ENCODE data around the gene FHIP1A.
A peak's percentile ranks its signal among the peaks of the same experiment; 100 is the strongest.
"Not testable (repeated sequence)": the region's sequence is repeated elsewhere in the genome, so short reads cannot be mapped to it uniquely, and the experiment has no call there.

Gene FHIP1A

GRCh38 chr4:151408630-151409469 lies at the start of gene FHIP1A:
FHIP1A (plus strand) TSS chr4:151409176; CDS start chr4:151566260, 157,084 bp downstream.
- DNase-seq: peak; percentile 79

DNA sequence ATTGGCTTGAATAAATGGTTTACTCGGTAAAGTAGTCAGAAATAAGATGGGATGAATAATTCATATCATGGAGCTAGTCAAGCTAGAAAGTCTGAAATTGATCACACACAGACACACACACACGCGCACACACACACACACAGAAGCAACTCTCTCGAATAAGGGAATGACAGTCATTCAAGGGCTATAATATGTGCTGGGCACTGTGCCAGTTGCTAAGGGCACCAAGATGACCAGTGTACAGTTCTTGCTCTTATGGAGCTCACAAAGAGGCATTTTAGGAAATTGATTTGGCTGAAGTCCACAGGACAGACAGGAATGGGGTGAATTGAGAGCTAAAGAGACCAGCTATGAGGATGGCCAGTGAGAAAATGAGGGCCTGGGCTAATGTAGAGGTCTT lies 49.4 kb upstream of the FHIP1A start:
- peak; percentile 9 for DNase-seq

DNA sequence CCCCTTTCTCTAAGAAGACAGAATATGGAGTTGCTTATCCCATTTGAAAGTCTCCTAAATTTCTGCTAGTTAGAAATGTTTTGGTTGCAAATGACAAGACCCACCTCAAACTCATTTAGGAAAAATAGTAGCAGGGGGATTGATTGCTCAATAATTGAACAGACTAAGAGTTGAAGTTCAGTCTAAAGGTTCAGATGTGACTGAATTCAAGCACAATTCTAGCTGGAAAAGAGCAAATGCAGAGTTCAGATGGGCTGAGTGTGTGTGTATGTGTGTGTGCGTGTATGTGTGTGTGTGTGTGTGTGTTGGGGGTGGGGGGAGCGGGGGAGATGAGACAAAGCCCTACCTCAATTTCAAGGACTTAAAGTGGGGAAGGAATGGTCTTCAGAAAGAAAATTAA lies 47.9 kb upstream of the FHIP1A start:
- DNase-seq: no peak

DNA sequence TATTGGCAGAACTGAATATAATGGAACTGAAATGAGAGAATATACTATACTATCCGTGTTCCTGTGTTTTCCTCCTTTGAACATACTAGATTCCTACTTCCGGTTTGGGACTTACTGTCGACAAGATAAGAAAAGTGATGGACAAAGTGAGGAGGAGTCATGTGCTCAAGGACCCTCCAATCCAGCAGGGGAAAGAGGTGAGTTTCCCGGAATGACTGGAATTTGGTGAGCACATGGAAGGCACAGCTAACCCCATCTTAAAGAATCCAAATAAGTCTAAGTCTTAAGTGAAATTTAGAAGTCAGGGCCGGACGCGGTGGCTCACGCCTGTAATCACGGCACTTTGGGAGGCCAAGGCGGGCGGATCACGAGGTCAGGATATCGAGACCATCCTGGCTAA lies 47.0 kb upstream of the FHIP1A start:
- DNase-seq: no peak

DNA sequence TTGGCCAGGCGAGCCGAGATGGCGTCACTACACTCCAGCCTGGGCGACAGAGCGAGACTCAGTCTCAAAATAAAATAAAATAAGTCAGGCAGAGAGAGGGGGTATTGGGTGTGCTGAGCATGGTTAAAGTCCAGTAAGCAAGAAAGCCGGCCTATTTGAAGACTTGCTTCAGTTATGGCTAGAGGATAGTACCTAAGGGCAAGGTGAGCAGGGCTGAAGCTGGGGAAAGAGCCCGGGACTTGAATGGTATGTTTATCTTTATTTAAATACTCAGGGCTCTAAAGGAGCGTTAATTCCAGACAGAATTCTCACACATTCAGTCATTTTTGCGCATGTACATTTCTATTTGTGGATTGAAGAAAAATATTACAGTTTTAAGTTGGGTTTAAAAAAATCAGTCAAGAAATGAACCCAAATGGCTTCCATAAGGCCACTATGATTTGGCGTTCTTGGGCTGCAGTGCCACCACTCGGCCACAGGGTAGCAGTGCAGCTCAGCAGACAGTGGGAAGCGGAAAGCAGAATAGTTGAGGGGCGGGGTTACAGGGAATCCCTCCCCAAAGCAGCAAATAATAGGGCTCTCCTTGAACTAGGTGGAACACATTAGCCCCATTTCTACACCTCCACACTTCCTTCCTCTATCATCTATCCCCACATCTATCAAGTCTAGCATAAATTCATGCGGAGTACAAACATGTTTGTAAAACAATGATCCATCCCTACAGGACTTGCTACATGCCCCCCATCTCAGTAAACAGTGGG lies 46.4 kb upstream of the FHIP1A start:
- DNase-seq: peak; percentile 74

DNA sequence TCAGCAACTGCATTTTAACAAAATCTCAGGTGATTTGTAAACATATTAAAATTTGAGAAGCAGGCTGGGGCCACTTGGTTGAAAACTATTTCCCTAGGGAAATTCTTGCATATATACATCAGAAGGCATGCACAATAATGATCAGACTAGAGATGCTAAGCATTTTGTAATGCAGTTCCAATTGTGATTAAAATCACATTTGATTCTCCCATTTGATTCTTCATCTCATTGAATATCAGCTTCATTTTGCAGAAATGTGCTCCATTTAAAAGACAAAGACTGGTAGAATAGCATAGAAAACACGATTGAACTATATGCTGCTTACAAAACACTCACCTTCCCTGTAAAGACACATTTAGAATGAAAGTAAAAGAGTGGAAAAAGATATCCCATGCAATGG lies 32.4 kb upstream of the FHIP1A start:
- DNase-seq: no peak

DNA sequence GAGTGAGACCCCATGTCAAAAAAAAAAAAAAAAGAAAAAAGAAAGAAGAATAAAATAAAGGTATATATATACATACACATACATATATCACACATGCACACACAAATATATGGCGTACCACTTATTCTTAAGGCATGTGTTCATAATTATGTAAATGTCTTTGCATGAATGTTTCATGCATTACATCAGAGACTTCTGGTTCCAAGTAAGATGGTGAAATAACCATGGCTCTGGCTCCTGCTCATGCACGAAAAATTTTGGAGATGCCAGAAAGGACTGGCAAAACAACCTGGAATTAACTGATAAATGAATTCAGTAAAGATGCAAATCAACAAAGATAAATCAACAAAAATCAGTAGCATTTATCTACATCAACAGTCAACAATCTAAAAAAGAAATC lies 19.7 kb upstream of the FHIP1A start:
- DNase-seq: no peak

DNA sequence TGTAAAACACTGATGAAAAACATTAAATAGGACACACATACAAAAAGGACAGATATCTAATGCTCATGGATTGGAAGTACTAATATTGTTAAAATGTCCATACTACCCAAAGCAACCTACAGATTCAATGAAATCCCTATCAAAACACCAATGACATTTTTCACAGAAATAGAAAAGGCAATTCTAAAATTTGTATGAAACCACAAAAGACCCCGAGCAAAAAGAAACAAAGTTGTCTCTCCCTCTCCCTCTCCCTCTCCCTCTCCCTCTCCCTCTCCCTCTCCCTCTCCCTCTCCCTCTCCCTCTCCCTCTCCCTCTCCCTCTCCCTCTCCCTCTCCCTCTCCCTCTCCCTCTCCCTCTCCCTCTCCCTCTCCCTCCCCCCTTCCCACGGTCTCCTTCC lies 19.2 kb upstream of the FHIP1A start:
- DNase-seq: not testable (repeated sequence)

- DNase-seq: no peak
These were observed 13.1 kb upstream of the FHIP1A start for GRCh38 chr4:151395873-151396272.

DNA sequence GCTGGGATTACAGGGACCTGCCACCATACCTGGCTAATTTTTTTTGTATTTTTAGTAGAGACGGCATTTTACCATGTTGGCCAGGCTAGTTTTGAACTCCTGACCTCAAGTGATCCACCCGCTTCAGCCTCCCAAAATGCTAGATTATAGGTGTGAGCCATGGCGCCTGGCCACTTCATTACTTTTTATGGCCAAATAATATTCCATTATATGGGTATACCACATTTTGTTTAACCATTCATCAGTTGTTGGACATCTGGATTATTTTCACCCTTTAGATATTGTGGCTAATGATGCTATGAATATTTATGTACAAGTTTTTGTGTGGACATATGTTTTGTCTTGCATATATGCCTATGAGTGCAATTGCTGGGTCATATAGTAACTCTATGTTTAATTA lies 8.6 kb upstream of the FHIP1A start:
- no peak for DNase-seq

- DNase-seq: no peak
These were observed 7.2 kb upstream of the FHIP1A start for GRCh38 chr4:151401739-151402138.

- no peak for DNase-seq
These were observed 6.7 kb upstream of the FHIP1A start for GRCh38 chr4:151402145-151402865.

DNA sequence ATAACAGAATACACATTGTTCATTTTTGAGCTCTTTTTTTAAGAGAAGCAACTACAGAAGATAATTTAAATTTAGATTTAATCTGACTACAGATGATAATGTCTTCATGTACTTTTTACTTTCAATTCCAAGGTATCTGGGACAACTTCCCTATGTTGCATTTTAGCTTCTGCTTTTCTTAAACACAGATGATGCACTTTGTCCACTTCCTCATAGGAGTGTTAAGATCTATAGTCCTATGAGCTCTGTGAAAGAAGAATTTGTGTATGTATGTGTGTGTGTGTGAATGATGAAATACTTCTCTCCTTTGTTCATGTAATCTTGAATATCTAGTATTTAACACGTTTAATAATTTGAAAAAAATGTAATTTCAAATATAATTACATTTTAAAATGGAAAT lies 5.3 kb upstream of the FHIP1A start:
- DNase-seq: no peak

- not testable (repeated sequence) for DNase-seq
These were observed 4.2 kb upstream of the FHIP1A start for GRCh38 chr4:151404802-151405201.

DNA sequence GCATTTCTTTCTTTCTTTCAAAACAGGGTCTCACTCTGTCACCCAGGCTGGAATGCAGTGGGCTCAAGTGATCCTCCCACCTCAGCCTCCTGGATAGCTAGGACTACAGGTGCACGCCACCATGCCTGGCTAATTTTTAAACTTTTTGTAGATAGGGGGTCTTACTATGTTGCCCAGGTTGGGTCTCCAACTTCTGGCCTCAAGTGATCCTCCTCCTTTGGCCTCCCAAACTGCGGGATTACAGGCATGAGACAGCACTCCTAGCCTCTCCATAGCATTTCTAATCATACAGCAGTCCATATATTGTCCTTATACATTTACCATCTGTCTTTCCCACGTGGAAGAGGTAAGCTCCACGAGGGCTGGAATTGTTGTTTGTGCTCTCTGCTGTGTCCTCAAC lies 2.0 kb upstream of the FHIP1A start:
- no peak for DNase-seq

DNA sequence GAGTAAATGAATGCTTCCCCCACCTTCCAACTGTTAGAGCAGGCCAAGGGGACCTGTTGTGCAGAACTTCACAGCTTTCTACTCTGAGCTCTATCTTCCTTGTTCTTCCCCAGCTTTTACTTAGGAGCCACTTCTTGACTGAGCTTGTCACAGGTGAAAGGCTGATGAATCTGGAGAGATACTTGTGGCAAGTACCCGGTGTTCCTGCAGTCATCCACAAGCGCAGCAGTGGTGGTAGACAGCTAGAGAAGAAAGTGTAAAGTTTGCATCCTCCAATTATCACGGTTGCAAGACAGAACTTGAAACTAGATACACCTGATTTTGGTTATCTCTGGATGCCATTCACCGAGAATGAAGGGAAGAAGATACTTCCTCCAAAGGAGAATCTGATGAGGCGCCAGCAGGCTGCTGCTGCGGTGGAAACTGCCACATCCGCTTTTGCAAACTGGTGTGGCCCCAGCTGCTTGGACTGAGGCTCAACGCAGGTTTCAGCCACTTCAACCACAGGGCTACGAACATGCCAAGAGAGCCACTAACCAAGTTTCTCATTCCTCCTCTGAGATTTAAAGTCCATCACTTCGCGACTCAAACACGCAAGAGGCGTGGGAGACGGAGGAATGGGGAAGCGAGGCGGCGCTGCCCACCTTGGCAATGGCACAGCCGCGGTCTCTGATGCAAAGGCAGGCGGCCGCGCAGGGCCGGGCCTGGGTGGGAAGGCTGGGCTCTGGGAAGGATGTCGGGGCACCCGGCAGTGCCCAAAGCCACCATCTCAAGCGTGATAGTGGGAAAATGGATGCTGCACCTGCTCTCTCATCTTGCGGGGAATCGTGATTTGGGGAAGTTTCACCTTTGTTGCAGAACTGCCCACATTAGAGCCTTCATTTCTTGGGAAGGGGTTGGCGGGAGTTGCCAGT lies 1.3 kb upstream of the FHIP1A start:
- DNase-seq: no peak

DNA sequence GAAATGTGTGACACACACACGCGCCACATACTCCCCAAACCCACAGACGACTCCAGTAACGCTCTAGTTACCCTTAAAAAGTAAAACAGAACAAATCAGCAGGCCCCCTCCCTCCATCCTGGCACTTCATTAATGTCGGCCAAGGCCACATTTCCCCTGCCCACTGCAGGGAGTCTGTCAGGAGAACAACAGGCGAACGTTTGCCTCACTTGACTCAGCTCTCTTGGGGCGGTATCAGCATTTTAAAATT lies 671 bp upstream of the FHIP1A start:
- no peak for DNase-seq

- peak; percentile 36 for DNase-seq
These were observed 716 bp downstream of the FHIP1A start for GRCh38 chr4:151409470-151410313.

DNA sequence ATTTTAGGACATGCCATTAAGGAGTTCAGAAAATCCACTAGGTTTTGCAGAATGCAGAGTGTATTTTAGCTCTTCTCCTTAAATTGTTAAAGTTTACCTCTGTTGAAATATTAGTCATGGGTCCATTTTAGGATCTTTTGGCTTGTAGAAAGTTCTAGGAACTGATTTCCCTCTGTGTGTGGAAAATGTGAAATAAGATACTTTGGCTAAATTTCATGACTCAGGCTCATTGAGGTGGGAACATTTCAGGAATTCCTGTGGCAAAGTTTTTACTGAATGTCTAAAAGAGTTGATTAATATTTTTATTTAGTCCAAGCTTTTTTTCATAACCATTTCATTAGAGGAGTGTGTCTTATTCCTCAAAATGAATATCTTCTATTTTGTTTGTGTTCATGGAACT lies 7.0 kb downstream of the FHIP1A start:
- no peak for DNase-seq

- no peak for DNase-seq
These were observed 8.2 kb downstream of the FHIP1A start for GRCh38 chr4:151417164-151417571.

DNA sequence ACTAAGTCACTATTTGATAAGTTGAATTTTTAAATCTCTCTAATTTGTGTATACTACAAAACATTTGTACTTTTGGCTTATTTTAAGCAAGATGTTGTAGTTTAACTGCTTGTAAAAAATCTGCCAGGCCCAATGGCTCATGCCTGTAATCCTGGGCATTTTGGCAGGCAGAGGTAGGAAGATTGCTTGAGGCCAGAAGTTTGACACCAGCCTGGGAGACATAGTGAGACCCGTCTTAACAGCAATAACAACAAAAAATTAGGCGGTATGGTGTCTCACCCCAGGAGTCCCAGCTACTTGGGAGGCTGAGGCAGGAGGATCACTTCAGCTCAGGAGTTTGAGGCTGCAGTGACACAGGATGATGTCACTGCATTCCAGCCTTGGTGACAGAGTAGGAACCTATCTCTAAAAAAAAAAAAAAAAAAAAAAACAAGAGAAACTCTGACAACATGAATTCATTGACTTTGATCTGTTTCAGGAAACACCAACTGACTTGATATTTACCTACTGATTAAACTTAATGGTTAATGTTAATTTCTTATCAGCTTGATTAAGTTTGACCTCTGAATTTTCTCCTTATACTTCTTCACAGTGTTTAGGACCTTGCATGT lies 8.9 kb downstream of the FHIP1A start:
- no peak for DNase-seq

Data from NCI-H748 treated with DMSO at 0.1 percent for 48 hours (cell line).